ENCODE data around the gene NKD2. TPM values are rescaled to one million over a fixed set of nuclear protein-coding genes. Genes with fewer than 3 reads are reported as not detected.

Gene NKD2
- total RNA-seq, 1 donor from 2014 or later: 1.7 TPM

DNA sequence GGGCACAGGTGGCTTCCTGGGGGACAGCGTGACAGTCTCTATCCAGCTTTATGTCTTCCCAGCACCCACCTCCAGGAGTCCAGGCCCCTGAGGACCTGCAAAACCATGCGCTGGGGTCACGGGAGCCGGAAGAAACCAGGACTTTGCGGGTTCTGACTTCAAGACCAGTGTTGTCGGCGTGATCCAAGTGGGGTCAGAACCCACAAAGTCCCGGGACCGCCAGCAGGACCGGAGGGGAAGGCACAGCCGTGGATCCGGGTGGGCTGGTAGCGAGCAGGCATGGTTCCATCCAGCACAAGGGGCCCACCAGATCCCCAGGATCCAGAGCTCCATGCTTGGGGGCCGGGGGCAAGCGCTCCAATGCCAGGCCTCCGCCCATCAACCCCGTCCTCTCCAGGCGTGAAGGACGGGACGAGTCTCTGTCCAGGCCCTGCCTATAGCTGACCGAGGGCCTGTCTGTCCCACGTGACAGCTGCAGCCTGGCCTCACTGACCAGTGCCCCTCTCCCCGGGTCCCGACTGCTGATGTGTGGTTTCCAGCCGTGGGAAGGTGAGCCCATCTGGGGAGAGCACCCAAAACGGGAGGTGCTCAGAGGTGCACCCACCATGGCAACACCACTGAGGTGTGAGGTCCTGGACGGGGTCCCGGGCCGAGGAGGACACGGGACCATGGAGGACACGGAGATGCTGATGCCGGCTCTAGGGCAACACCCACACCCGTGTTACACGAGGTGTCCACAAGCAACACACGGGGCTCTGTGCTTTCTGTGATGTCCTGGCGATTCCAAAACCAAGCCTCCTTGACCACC lies 54.4 kb downstream of the NKD2 start:
- no peak for DNase-seq (ENCODE audit: low read depth)
- TF ChIP-seq, protein P1, sequence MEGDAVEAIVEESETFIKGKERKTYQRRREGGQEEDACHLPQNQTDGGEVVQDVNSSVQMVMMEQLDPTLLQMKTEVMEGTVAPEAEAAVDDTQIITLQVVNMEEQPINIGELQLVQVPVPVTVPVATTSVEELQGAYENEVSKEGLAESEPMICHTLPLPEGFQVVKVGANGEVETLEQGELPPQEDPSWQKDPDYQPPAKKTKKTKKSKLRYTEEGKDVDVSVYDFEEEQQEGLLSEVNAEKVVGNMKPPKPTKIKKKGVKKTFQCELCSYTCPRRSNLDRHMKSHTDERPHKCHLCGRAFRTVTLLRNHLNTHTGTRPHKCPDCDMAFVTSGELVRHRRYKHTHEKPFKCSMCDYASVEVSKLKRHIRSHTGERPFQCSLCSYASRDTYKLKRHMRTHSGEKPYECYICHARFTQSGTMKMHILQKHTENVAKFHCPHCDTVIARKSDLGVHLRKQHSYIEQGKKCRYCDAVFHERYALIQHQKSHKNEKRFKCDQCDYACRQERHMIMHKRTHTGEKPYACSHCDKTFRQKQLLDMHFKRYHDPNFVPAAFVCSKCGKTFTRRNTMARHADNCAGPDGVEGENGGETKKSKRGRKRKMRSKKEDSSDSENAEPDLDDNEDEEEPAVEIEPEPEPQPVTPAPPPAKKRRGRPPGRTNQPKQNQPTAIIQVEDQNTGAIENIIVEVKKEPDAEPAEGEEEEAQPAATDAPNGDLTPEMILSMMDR (IDR thresholded peaks at IDR 0.05; ENCODE audit: insufficient read depth, low read length, poor library complexity, severe bottlenecking): no peak
- H3K4me3 ChIP-seq (ENCODE audit: low read depth, low read length): no peak overlapping the region
- no peaks in the 10 kb centered on the region for H3K27me3 ChIP-seq (ENCODE audit: control insufficient read depth, insufficient read depth, low read length)
- H3K36me3 ChIP-seq (ENCODE audit: control insufficient read depth, insufficient read depth, low read length): no peaks in the 10 kb centered on the region

DNA sequence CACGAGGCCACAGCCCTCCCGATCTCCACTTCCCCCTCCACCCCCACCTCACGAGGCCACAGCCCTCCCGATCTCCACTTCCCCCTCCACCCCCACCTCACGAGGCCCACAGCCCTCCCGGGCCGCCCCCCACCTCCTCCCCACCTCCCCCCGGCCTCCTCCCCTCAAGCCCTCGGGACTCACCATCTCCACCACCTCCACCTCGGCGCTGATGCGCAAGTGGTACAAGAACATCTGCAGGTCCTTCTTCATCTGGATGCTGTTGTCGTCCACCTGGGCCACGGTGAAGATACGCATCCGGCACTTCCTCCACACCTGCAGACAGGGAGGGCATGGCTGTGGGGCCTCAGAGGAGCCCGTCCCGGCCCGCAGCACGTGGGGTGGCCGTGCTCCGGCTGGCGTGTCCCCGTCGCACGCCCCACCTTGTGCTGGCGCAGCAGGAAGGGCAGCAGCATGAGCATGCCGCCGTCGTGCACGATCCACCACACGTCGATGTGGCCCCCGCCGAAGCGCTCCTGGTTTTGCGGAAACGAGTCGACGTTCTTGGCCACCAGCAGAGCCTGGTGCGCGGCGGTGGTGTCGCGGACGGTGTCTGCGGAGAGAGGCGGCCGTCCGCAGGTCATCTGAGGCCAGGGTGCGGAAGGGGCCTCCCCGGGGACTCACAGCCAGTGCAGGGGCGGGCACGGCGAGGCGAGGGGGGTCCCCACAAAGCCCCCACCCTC lies 55.2 kb downstream of the NKD2 start:
- Histone ChIP-seq H3K27me3 (ENCODE audit: control insufficient read depth, insufficient read depth, low read length) (no peaks in the 10 kb centered on the region), H3K36me3 (ENCODE audit: control insufficient read depth, insufficient read depth, low read length) (no peaks in the 10 kb centered on the region), H3K4me3 (ENCODE audit: low read depth, low read length) (no peak overlapping the region)
- TF ChIP-seq, protein P1 (IDR thresholded peaks at IDR 0.05; ENCODE audit: insufficient read depth, low read length, poor library complexity, severe bottlenecking): no peak
- no peak for DNase-seq (ENCODE audit: low read depth)

DNA sequence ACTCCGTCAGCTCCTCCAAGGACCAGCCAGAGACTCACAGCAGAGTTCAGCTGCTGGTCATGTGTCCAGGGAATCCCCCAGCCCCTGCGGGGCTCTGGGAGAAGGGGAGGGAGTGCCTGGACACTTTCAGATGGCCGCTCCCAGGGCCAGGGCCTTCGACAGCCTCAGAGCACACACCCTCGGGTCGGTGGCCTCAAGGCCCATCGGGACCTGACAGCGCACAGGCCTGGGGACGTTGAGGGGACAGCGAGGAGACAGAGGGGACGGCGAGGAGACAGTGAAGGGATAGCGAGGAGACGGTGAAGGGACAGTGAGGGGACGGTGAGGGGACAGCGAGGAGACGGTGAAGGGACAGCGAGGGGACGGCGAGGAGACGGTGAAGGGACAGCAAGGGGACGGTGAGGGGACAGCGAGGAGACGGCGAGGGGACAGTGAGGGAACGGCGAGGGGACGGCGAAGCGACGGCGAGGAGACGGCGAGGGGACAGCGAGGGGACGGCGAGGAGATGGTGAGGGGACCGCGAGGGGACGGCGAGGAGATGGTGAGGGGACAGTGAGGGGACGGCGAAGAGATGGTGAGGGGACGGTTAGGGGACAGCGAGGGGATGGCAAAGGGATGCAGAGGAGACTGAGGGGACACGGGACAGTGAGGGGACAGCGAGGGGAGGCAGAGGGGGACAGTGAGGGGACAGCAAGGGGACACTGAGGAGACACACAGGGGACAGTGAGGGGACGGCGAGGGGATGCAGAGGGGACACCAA lies 56.0 kb downstream of the NKD2 start:
- TF ChIP-seq, protein P1 (IDR thresholded peaks at IDR 0.05; ENCODE audit: insufficient read depth, low read length, poor library complexity, severe bottlenecking): no peak
- Histone ChIP-seq H3K36me3 (ENCODE audit: control insufficient read depth, insufficient read depth, low read length) (no peaks in the 10 kb centered on the region), H3K4me3 (ENCODE audit: low read depth, low read length) (no peak overlapping the region), H3K27me3 (ENCODE audit: control insufficient read depth, insufficient read depth, low read length) (no peaks in the 10 kb centered on the region)
- DNase-seq (ENCODE audit: low read depth): no peak

DNA sequence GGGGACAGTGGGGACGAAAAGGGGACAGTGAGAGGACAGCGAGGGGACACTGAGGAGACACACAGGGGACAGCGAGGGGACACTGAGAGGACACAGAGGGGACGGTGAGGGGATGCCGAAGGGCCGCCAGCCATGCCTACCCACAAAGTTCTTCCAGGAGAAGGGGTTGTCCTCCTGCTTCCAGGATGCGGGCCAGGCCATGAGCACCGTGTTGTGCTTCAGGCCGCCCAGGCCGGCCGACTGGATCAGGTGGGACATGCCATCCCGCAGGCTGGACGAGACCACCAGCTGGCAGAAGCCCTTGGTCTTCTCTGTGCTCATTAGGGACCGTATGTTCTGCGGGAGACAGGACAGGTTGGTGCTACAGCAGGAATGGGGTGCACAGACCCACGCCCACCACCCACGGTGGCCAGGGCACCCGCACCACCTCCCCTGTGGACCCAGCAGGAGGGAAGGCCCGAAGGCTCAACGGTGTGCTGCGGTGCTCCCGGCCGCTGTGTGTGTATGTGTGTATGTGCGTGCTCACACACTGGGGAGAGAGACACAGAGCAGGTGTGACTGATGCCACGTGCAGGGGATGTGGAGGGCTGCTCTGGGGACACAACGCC lies 56.6 kb downstream of the NKD2 start:
- no peak for DNase-seq (ENCODE audit: low read depth)

More for the DNA sequence above, 56.6 kb downstream of the NKD2 start:
- no peaks in the 10 kb centered on the region for H3K36me3 ChIP-seq (ENCODE audit: control insufficient read depth, insufficient read depth, low read length)
- TF ChIP-seq, protein P1 (IDR thresholded peaks at IDR 0.05; ENCODE audit: insufficient read depth, low read length, poor library complexity, severe bottlenecking): no peak
- no peaks in the 10 kb centered on the region for H3K27me3 ChIP-seq (ENCODE audit: control insufficient read depth, insufficient read depth, low read length)
- H3K4me3 ChIP-seq (ENCODE audit: low read depth, low read length): no peak overlapping the region
